Activated CD4-positive, alpha-beta T cell treated with anti-CD3 and anti-CD28 coated beads, Interleukin-2, amount 10 ng/mL, durations not matched to agents 24 days and 14 days (primary cell): Measurements from ENCODE around the gene CIDEB. TPM values are rescaled to one million over a fixed set of nuclear protein-coding genes. Genes with fewer than 3 reads are reported as not detected.
"Not testable (repeated sequence)": the region's sequence is repeated elsewhere in the genome, so short reads cannot be mapped to it uniquely, and the experiment has no call there.

ENCODE experiments used
- DNase-seq: peaks from one replicate; pipeline ENCODE4 v3.0.0; 2022
- H3K27ac Mint-ChIP-seq: one replicate; pipeline ENCODE4 v1.8.0; 2022; ENCODE audit warnings: mild to moderate bottlenecking, mixed read lengths
- H3K27me3 Mint-ChIP-seq: one replicate; pipeline ENCODE4 v1.8.0; 2022; ENCODE audit warnings: mixed read lengths
- H3K36me3 Mint-ChIP-seq: one replicate; pipeline ENCODE4 v1.8.0; 2022; ENCODE audit warnings: low read depth, mild to moderate bottlenecking, mixed read lengths
- H3K4me1 Mint-ChIP-seq: one replicate; pipeline ENCODE4 v1.8.0; 2021; ENCODE audit warnings: mixed read lengths
- H3K4me3 Mint-ChIP-seq: one replicate; pipeline ENCODE4 v1.8.0; 2022; ENCODE audit warnings: mild to moderate bottlenecking, moderate library complexity, mixed read lengths
- H3K9me3 Mint-ChIP-seq: one replicate; pipeline ENCODE4 v1.8.0; 2021; ENCODE audit warnings: mixed read lengths
- intact Hi-C: fragments of 100-400 bp; cut with micrococcal nuclease; formaldehyde crosslinking; loops from one replicate; pipeline ENCODE4 v1.15.1; 2023
- total RNA-seq: library from RNA; stranded (reverse); gene quantifications from 2 replicates; pipeline ENCODE4 v1.2.3, GENCODE V29; 2022

Gene CIDEB, protein sequence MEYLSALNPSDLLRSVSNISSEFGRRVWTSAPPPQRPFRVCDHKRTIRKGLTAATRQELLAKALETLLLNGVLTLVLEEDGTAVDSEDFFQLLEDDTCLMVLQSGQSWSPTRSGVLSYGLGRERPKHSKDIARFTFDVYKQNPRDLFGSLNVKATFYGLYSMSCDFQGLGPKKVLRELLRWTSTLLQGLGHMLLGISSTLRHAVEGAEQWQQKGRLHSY
- 21.8 and 22.2 TPM in 2 replicates for total RNA-seq

GRCh38 chr14:24307575-24308341 is at the start of gene CIDEB:
CIDEB (minus strand) TSS chr14:24307977; CDS start chr14:24307858, 119 bp downstream.
- intact Hi-C loops: loop anchor here (1.0 to 2.0 kb wide), 3 partner anchors 7 to 124 kb away; partner anchors contain the start of gene TINF2
- peaks cover 67% of the 10 kb centered on the region for H3K36me3 Mint-ChIP-seq
- H3K4me1 Mint-ChIP-seq: peaks cover 39% of the 10 kb centered on the region
- H3K27ac Mint-ChIP-seq: peak within 1 kb of the TSS; percentile 58
- H3K27me3 Mint-ChIP-seq: no peaks in the 10 kb centered on the region
- H3K4me3 Mint-ChIP-seq: peak within 1 kb of the TSS; percentile 2
- DNase-seq: peak; percentile 89
- H3K9me3 Mint-ChIP-seq: no peaks in the 10 kb centered on the region

GRCh38 chr14:24356208-24356607 is 48.4 kb upstream of the CIDEB start:
- intact Hi-C loops: no loop called here
- Mint-ChIP-seq H3K36me3 (no peaks in the 10 kb centered on the region), H3K9me3 (no peaks in the 10 kb centered on the region), H3K4me3 (no peak overlapping the region), H3K27me3 (peaks cover 46% of the 10 kb centered on the region), H3K27ac (no peak overlapping the region), H3K4me1 (peaks cover 3% of the 10 kb centered on the region)
- no peak for DNase-seq

GRCh38 chr14:24355009-24355408 is 47.2 kb upstream of the CIDEB start:
- no peak for DNase-seq
- H3K4me1 Mint-ChIP-seq: peaks cover 3% of the 10 kb centered on the region
- no peaks in the 10 kb centered on the region for H3K36me3 Mint-ChIP-seq
- no peak overlapping the region for H3K27ac Mint-ChIP-seq
- intact Hi-C loops: no loop called here
- H3K9me3 Mint-ChIP-seq: no peaks in the 10 kb centered on the region
- H3K27me3 Mint-ChIP-seq: peaks cover 51% of the 10 kb centered on the region
- no peak overlapping the region for H3K4me3 Mint-ChIP-seq

- H3K9me3 Mint-ChIP-seq, intact Hi-C loops, H3K36me3 Mint-ChIP-seq, DNase-seq, H3K4me1 Mint-ChIP-seq, H3K4me3 Mint-ChIP-seq, H3K27ac Mint-ChIP-seq: not testable (repeated sequence)
- H3K27me3 Mint-ChIP-seq: peaks cover 51% of the 10 kb centered on the region
Measured at GRCh38 chr14:24354482-24354825, 46.7 kb upstream of the CIDEB start.

GRCh38 chr14:24353559-24354481 is 46.0 kb upstream of the CIDEB start:
- no peak overlapping the region for H3K4me3 Mint-ChIP-seq
- no peaks in the 10 kb centered on the region for H3K9me3 Mint-ChIP-seq
- no peak overlapping the region for H3K27ac Mint-ChIP-seq
- H3K27me3 Mint-ChIP-seq: peaks cover 57% of the 10 kb centered on the region
- no peak for DNase-seq
- intact Hi-C loops: no loop called here
- H3K4me1 Mint-ChIP-seq: peaks cover 3% of the 10 kb centered on the region
- H3K36me3 Mint-ChIP-seq: no peaks in the 10 kb centered on the region

- no peak overlapping the region for H3K4me3 Mint-ChIP-seq
- peaks cover 62% of the 10 kb centered on the region for H3K27me3 Mint-ChIP-seq
- intact Hi-C loops: no loop called here
- H3K4me1 Mint-ChIP-seq: peaks cover 3% of the 10 kb centered on the region
- H3K9me3 Mint-ChIP-seq: no peaks in the 10 kb centered on the region
- H3K27ac Mint-ChIP-seq: no peak overlapping the region
- H3K36me3 Mint-ChIP-seq: no peaks in the 10 kb centered on the region
- no peak for DNase-seq
Measured at GRCh38 chr14:24351517-24351916, 43.7 kb upstream of the CIDEB start.

GRCh38 chr14:24349742-24350141 is 42.0 kb upstream of the CIDEB start:
- Mint-ChIP-seq H3K4me1 (peaks cover 3% of the 10 kb centered on the region), H3K4me3 (no peak overlapping the region), H3K36me3 (no peaks in the 10 kb centered on the region), H3K27me3 (peaks cover 72% of the 10 kb centered on the region), H3K27ac (no peak overlapping the region), H3K9me3 (no peaks in the 10 kb centered on the region)
- DNase-seq: no peak
- intact Hi-C loops: no loop called here

GRCh38 chr14:24348186-24348585 is 40.4 kb upstream of the CIDEB start:
- no peaks in the 10 kb centered on the region for H3K36me3 Mint-ChIP-seq
- peaks cover 67% of the 10 kb centered on the region for H3K27me3 Mint-ChIP-seq
- no peak for DNase-seq
- H3K9me3 Mint-ChIP-seq: no peaks in the 10 kb centered on the region
- H3K4me3 Mint-ChIP-seq: no peak overlapping the region
- H3K4me1 Mint-ChIP-seq: no peaks in the 10 kb centered on the region
- H3K27ac Mint-ChIP-seq: no peak overlapping the region
- intact Hi-C loops: no loop called here

DNA sequence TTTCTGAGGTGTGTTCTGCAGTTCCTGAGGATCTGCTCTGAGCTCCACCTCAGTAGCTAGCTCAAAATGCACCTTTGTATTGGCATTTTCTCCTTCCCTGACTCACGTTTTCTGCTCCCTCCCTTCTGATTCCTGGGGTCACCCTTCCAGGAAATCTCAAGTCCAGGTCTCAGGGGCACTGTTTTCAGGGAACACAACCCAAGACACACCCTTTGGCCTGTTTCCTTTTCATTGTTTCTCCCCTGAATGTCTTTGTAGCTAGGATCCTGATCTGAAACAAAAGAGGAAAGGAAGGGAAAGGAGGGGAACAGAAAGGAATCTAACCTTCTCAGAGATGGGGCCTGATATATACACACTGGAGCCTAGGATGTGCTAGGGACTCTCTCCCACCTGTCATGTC is 39.4 kb upstream of the CIDEB start:
- H3K27ac Mint-ChIP-seq: no peak overlapping the region
- H3K27me3 Mint-ChIP-seq: peaks cover 63% of the 10 kb centered on the region
- peaks cover 1% of the 10 kb centered on the region for H3K4me1 Mint-ChIP-seq
- no peak overlapping the region for H3K4me3 Mint-ChIP-seq
- no peaks in the 10 kb centered on the region for H3K36me3 Mint-ChIP-seq
- no peaks in the 10 kb centered on the region for H3K9me3 Mint-ChIP-seq
- intact Hi-C loops: no loop called here
- no peak for DNase-seq

DNA sequence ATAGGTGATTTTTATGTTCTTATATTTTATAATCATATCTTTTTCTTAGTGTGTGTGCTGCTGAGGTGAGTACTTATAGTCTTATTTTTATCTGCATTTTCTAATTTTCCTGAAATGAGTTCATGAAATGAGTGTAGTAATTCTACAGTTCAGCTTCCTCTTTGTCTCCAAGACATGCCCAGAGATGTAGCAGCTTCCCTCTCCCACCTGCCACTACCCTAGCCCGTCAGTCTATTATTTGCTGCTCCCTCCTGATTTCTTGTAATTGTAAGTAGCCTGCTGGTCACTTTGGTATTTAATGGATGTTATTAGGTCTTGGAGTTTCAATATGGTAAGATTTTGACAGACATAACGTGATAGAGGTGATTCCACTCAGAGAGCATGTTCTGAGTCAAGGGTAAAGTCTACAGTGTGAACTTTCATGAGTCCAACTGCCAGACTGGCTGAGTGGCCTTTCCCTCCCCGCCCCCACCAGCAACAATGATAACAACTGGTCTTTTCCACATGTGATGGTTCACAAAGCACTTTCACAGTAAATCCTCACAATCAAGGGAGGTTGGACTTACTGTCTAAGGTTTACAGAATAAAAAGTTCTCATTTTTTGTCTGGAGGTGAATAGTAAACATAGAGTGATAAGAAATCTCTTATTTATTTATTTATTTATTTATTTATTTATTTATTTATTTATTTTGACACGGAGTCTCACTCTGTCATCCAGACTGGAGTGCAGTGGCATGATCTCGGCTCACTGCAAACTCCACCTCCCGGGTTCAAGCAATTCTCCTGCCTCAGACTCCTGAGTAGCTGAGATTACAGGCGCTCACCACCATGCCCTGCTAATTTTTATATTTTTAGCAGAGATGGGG is 36.3 kb upstream of the CIDEB start:
- peaks cover 39% of the 10 kb centered on the region for H3K27me3 Mint-ChIP-seq
- DNase-seq: no peak
- H3K27ac Mint-ChIP-seq: no peak overlapping the region
- H3K36me3 Mint-ChIP-seq: no peaks in the 10 kb centered on the region
- no peaks in the 10 kb centered on the region for H3K9me3 Mint-ChIP-seq
- H3K4me3 Mint-ChIP-seq: no peak overlapping the region
- intact Hi-C loops: no loop called here
- H3K4me1 Mint-ChIP-seq: peaks cover 9% of the 10 kb centered on the region

- Mint-ChIP-seq H3K27ac (no peak overlapping the region), H3K9me3 (no peaks in the 10 kb centered on the region), H3K27me3 (peaks cover 34% of the 10 kb centered on the region), H3K4me1 (peaks cover 16% of the 10 kb centered on the region), H3K36me3 (peaks cover 6% of the 10 kb centered on the region), H3K4me3 (no peak overlapping the region)
- no peak for DNase-seq
- intact Hi-C loops: no loop called here
Measured at GRCh38 chr14:24342889-24343288, 35.1 kb upstream of the CIDEB start.

DNA sequence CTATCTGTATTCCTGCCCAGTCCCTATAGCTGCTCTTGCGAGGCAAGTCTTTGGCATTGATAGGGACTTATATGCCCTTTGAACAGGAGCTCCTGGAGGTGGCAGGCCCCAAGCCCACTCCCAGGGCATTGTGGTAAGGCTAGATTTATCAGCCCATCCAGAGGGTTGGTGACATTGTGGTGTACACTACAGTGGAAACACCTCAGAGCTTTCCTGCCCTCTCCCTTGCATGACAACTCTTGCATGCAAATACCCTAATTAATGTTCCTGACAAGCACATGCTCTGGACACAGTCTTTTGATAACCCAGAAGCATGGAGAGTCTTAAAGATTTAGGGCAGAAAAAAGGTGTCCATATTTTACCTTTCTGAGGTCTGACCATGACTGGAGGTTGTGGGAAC is 32.8 kb upstream of the CIDEB start:
- Mint-ChIP-seq H3K9me3 (no peaks in the 10 kb centered on the region), H3K4me1 (peaks cover 23% of the 10 kb centered on the region), H3K27ac (no peak overlapping the region), H3K27me3 (peaks cover 29% of the 10 kb centered on the region), H3K4me3 (no peak overlapping the region), H3K36me3 (peaks cover 25% of the 10 kb centered on the region)
- intact Hi-C loops: no loop called here
- peak; percentile 58 for DNase-seq
